CD14-positive monocyte (primary cell): ENCODE results near the gene ATL3. TPM values are rescaled to one million over a fixed set of nuclear protein-coding genes. Genes with fewer than 3 reads are reported as not detected.
"Not testable (repeated sequence)": the region's sequence is repeated elsewhere in the genome, so short reads cannot be mapped to it uniquely, and the experiment has no call there.

Experiments used
- DNase-seq, 3 donors: peaks; one replicate each; pipeline ENCODE4 v3.0.0-alpha.2; 2011 to 2022
- H2AFZ ChIP-seq: 2 replicates; pipeline ENCODE4 v1.6.0; 2012; ENCODE audit warnings: mild to moderate bottlenecking, low read depth, low read length, inconsistent platforms; ENCODE audit not compliant: insufficient read depth, poor library complexity, severe bottlenecking
- H3K27ac ChIP-seq, 2 donors: 1 replicate in 1 of 2; 2 replicates in 1 of 2; pipeline ENCODE4 v1.5.1; 2012 to 2013; ENCODE audit warnings: low read length in 2 of 2, control low read depth in 1 of 2, inconsistent platforms in 1 of 2, low read depth in 1 of 2, mild to moderate bottlenecking in 1 of 2
- H3K27me3 ChIP-seq, 2 donors: one replicate each; pipeline versions ENCODE4 v1.6.0 to v1.6.1; 2011 to 2013; ENCODE audit warnings: low read length in 2 of 2; ENCODE audit not compliant: control insufficient read depth in 2 of 2, insufficient read depth in 2 of 2
- H3K36me3 ChIP-seq, 2 donors: replicated peaks in 1 of 2; 1 replicate in 1 of 2; 2 replicates in 1 of 2; pipeline versions ENCODE4 v1.5.1 to v1.6.1; 2012 to 2013; ENCODE audit warnings: low read length in 2 of 2, control low read depth in 1 of 2, inconsistent platforms in 1 of 2, mild to moderate bottlenecking in 1 of 2; ENCODE audit not compliant: insufficient read depth in 2 of 2, control insufficient read depth in 1 of 2
- H3K4me1 ChIP-seq, 2 donors: 1 replicate in 1 of 2; 2 replicates in 1 of 2; pipeline versions ENCODE4 v1.5.1 to v1.6.1; 2012 to 2013; ENCODE audit warnings: low read length in 2 of 2, control low read depth in 1 of 2, inconsistent platforms in 1 of 2, mild to moderate bottlenecking in 1 of 2, moderate library complexity in 1 of 2; ENCODE audit not compliant: insufficient read depth in 2 of 2, control insufficient read depth in 1 of 2
- H3K4me2 ChIP-seq: replicated peaks from 2 replicates; pipeline ENCODE3; 2012; ENCODE audit warnings: low read length, moderate library complexity, mild to moderate bottlenecking; ENCODE audit not compliant: poor library complexity, severe bottlenecking; ENCODE audit errors: extremely low read depth
- H3K4me3 ChIP-seq, 3 experiments: fragments of 200-600 bp in 1 of 3; sonication (generic) in 1 of 3; replicated peaks in 1 of 3; 1 replicate in 2 of 3; 2 replicates in 1 of 3; pipeline ENCODE4 v1.5.1; 2011 to 2013; ENCODE audit warnings: low read length in 3 of 3, mild to moderate bottlenecking in 3 of 3, control low read depth in 2 of 3, low read depth in 2 of 3, inconsistent platforms in 1 of 3, moderate library complexity in 1 of 3
- H3K79me2 ChIP-seq: 2 replicates; pipeline ENCODE4 v1.6.0; 2012; ENCODE audit warnings: mild to moderate bottlenecking, control low read depth, inconsistent platforms, low read length, moderate library complexity; ENCODE audit not compliant: insufficient read depth
- H3K9ac ChIP-seq: 2 replicates; pipeline ENCODE4 v1.6.0; 2017; ENCODE audit warnings: low read length, mild to moderate bottlenecking; ENCODE audit not compliant: insufficient read depth, poor library complexity, severe bottlenecking
- H3K9me3 ChIP-seq, 2 donors: replicated peaks in 1 of 2; 1 replicate in 1 of 2; 2 replicates in 1 of 2; pipeline versions ENCODE4 v1.5.1 to v1.6.1; 2012 to 2013; ENCODE audit warnings: low read length in 2 of 2, control low read depth in 1 of 2; ENCODE audit not compliant: control insufficient read depth in 1 of 2, insufficient read depth in 1 of 2
- H4K20me1 ChIP-seq: 2 replicates; pipeline ENCODE4 v1.6.0; 2012; ENCODE audit warnings: mild to moderate bottlenecking, low read length, control low read depth, moderate library complexity; ENCODE audit not compliant: insufficient read depth
- H3K27ac Mint-ChIP-seq, 7 donors: one replicate each; pipeline ENCODE4 v1.8.0; 2020; ENCODE audit warnings: mild to moderate bottlenecking in 7 of 7, mixed read lengths in 7 of 7, moderate library complexity in 6 of 7, inconsistent platforms in 2 of 7
- H3K27me3 Mint-ChIP-seq, 3 donors: one replicate each; pipeline ENCODE4 v1.8.0; 2021 to 2022; ENCODE audit warnings: low read depth in 3 of 3, mild to moderate bottlenecking in 3 of 3, mixed read lengths in 3 of 3, moderate library complexity in 3 of 3, inconsistent platforms in 1 of 3
- H3K36me3 Mint-ChIP-seq, 2 donors: one replicate each; pipeline ENCODE4 v1.8.0; 2020; ENCODE audit warnings: mixed read lengths in 2 of 2, inconsistent platforms in 1 of 2, mild to moderate bottlenecking in 1 of 2
- H3K4me1 Mint-ChIP-seq: one replicate; pipeline ENCODE4 v1.8.0; 2020; ENCODE audit warnings: mild to moderate bottlenecking, mixed read lengths
- H3K4me3 Mint-ChIP-seq, 2 donors: one replicate each; pipeline ENCODE4 v1.8.0; 2020; ENCODE audit warnings: mild to moderate bottlenecking in 2 of 2, mixed read lengths in 2 of 2, moderate library complexity in 1 of 2
- H3K9me3 Mint-ChIP-seq, 7 donors: one replicate each; pipeline ENCODE4 v1.8.0; 2020 to 2022; ENCODE audit warnings: mixed read lengths in 7 of 7, mild to moderate bottlenecking in 6 of 7, moderate library complexity in 6 of 7, inconsistent platforms in 2 of 7
- CTCF ChIP-seq: fragments of 200-600 bp; IDR thresholded peaks from one replicate; pipeline ENCODE4 v1.8.0; 2022; ENCODE audit warnings: antibody characterized with exemption, mild to moderate bottlenecking
- WGBS: methylation state at CpG from one replicate; pipeline ENCODE4 v1.1.5; 2013; ENCODE audit warnings: missing lambda C conversion rate; ENCODE audit not compliant: insufficient coverage; 5-methylcytosine and 5-hydroxymethylcytosine counted together
- intact Hi-C, 2 donors: fragments of 100-400 bp; cut with micrococcal nuclease; formaldehyde crosslinking; loops; one replicate each; pipeline versions ENCODE4 v1.15.0 to v1.15.1; 2023
- polyA plus RNA-seq, 3 donors: library from polyadenylated mRNA; depleted of rRNA in 1 of 3; unstranded in 2 of 3; stranded (reverse) in 1 of 3; fragments of 300-500 nt in 2 of 3; fragments of >200 nt in 1 of 3; fragmentation: Illumina TruSeq in 2 of 3; gene quantifications; 1 replicate in 2 of 3; 2 replicates in 1 of 3; pipeline ENCODE4 v1.2.3, GENCODE V29; 2012 to 2021

Gene ATL3
- polyA plus RNA-seq, 3 donors: 10.6 to 25.5 (median 22.7) TPM

GRCh38 chr11:63639199-63639832 lies 31.9 kb downstream of the ATL3 start:
- Mint-ChIP-seq H3K27me3 (no peaks in the 10 kb centered on the region), H3K27ac (peak overlapping the region in 2 of 7 donors; percentile 80 to 84)

GRCh38 chr11:63638436-63638835 lies 32.7 kb downstream of the ATL3 start:
- H3K27ac ChIP-seq, H3K27me3 Mint-ChIP-seq, H2AFZ ChIP-seq, H3K4me3 ChIP-seq, H3K27me3 ChIP-seq, H3K4me2 ChIP-seq, H3K27ac Mint-ChIP-seq, H3K9me3 Mint-ChIP-seq, H3K9me3 ChIP-seq, H4K20me1 ChIP-seq, H3K9ac ChIP-seq, intact Hi-C loops, H3K4me3 Mint-ChIP-seq, DNase-seq: not testable (repeated sequence)
- Mint-ChIP-seq H3K36me3 (peaks cover 51 to 62% of the 10 kb centered on the region in 2 donors), H3K4me1 (peaks cover 13% of the 10 kb centered on the region)
- Histone ChIP-seq H3K79me2 (peaks cover 23% of the 10 kb centered on the region), H3K36me3 (peaks cover 35 to 65% of the 10 kb centered on the region in 2 donors), H3K4me1 (peaks cover 10 to 15% of the 10 kb centered on the region in 2 donors)
- WGBS: 95% methylated on average over 4 of the region's 8 CpGs

More at GRCh38 chr11:63639199-63639832, 31.9 kb downstream of the ATL3 start:
- H3K4me1 ChIP-seq: peaks cover 4 to 6% of the 10 kb centered on the region in 2 donors
- no peaks in the 10 kb centered on the region for H3K9me3 ChIP-seq
- H3K36me3 ChIP-seq: peaks cover 43 to 73% of the 10 kb centered on the region in 2 donors
- peaks cover 57 to 69% of the 10 kb centered on the region in 2 donors for H3K36me3 Mint-ChIP-seq
- intact Hi-C loops: no loop called here
- no peaks in the 10 kb centered on the region for H3K27me3 ChIP-seq
- no CpG with 5 or more reads among the region's 3 CpGs for WGBS
- H3K4me3 ChIP-seq: no peak overlapping the region
- no peak for DNase-seq
- H3K27ac ChIP-seq: no peak overlapping the region
- no peak overlapping the region for H3K4me2 ChIP-seq
- H3K9ac ChIP-seq: no peak overlapping the region
- peaks cover 5% of the 10 kb centered on the region for H3K4me1 Mint-ChIP-seq
- H2AFZ ChIP-seq: no peak overlapping the region
- no peak overlapping the region for H3K4me3 Mint-ChIP-seq
- H3K79me2 ChIP-seq: peaks cover 23% of the 10 kb centered on the region
- H3K9me3 Mint-ChIP-seq: peaks cover 0 to 2% (median 0%) of the 10 kb centered on the region in 7 donors
- no peaks in the 10 kb centered on the region for H4K20me1 ChIP-seq
- peak; percentile 70 for TF ChIP-seq CTCF
